HG02870 (cell line): ENCODE measurements around the gene PPBP.
"Not testable (repeated sequence)": the region's sequence is repeated elsewhere in the genome, so short reads cannot be mapped to it uniquely, and the experiment has no call there.

Experiments used
- ATAC-seq: cut with Tn5 transposase; IDR thresholded peaks from one replicate; pipeline ENCODE4 v1.9.1; 2021; ENCODE audit warnings: mild to moderate bottlenecking, moderate library complexity; ENCODE audit not compliant: unreplicated experiment

The PPBP gene

GRCh38 chr4:73998040-73999011 is 10.3 kb upstream of the PPBP start, which contains the start of gene CXCL5:
CXCL5 (minus strand) TSS chr4:73998677; CDS start chr4:73998581, 96 bp downstream.
- ATAC-seq, result no peak

DNA sequence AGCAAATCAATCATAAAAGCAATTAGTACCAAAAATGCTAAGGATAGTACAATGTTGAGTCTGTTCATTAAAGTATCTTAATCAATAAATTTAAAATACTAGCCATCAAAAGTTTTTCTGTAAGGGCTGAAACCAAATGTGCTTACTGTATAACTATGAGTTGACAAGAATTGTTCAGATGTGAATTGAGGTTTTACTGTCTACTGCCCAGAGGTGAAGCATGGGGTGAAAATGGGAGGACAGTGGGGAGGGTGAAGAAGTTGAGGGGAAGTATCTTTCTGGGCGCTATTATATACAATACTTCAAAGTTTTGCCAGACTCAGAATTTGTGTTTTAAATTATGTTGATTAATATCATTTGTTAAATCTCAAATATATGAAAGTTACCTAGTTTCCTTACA is 4.1 kb upstream of the PPBP start:
- no peak for ATAC-seq

- no peak for ATAC-seq
Observed at GRCh38 chr4:73991742-73992000, 3.7 kb upstream of the PPBP start.

DNA sequence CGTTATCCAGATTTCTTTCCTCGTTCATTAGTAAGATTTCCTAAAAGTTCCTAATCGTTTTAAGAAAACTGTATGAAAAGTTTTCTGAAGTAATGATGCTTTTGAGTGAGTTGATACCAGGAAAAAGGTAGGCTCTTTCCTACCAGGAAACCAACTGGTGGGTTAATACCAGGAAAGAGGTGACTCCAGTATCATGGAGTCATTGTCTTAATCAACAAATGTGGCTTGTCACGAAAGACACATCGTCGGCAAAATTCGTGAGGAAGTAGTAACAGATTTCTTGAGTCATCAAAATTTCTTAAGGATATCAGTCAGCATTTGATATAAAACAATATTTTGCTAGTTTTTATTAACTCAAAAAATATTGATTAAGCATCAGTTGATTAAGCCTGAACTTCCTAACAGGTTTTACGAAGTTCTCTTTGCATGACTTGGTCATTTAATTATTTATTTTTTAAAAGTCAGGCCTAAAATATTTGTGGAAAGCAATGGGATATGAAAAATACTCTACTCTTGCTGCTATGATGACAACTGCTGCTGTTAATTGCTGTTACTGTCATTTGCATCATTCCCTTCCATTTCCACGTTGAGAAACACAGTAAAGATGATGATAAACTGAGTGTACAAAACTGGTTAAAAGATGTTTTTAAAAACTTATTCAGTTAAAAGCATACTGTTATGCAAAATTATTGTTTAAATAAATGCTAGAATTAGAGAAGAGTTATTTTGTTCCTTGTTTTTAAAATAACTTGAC is 3.2 kb upstream of the PPBP start:
- no peak for ATAC-seq

- no peak for ATAC-seq
Observed at GRCh38 chr4:73989928-73990327, 1.9 kb upstream of the PPBP start.

- no peak for ATAC-seq
Observed at GRCh38 chr4:73989031-73989430, 1.0 kb upstream of the PPBP start.

DNA sequence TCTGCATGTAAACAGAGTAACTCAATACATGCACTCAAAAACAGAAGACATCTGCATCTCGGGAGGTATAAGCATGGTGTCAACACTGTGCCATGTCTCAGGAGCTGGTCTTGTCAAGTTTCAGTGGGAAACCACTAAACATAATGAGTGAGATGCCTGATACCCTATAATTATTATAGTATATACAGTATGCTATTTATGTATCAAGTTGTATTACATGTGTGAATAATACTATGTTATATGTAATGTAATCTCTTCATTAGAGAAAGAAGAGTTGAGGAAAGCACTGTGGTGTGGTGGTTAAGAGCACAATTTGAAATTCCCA is 2.5 kb downstream of the PPBP start:
- ATAC-seq, result no peak

GRCh38 chr4:73984736-73985527 is 3.1 kb downstream of the PPBP start:
- no peak for ATAC-seq

- not testable (repeated sequence) for ATAC-seq
Observed at GRCh38 chr4:73981175-73981574, 6.8 kb downstream of the PPBP start.

- ATAC-seq, result no peak
Observed at GRCh38 chr4:73979407-73979957, 8.5 kb downstream of the PPBP start.

DNA sequence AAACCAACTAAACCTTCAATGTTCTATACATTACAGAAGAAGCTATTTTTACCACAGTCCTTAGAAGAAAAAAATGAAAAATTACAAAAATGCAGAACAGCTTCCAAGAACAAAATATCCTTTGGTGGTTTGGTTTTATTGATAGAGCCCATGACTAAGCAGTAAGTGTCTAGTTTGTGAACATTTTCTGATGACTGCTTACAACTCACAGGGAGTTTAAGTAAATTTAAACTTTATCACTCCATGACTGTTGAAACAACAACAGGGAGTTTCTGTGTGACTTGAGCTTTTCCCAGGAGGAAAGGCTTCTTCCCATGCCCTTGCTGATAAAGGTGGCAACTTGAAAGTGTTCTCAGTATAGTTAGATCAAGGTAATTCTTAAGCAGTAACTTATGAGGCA is 9.1 kb downstream of the PPBP start:
- no peak for ATAC-seq

DNA sequence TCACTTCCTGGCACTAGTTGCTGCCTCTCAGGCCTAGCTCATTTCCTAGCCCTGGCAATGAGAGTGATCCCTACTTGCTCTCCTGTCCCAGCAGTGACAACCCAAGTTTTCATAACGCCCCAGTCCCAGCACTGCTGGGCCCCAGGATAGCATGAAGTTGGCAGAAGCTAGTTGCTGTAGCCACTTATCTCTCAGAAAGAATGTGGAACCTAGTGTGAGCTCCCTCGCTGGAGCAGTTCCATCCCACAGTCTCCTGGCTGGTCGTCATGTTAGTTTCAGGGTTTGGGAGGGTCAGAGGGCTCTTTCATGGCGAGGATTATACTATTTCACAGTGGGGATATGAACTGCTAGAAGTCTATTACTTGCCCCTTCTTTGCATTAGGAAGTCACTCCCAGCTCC is 11.3 kb downstream of the PPBP start:
- ATAC-seq, result no peak

DNA sequence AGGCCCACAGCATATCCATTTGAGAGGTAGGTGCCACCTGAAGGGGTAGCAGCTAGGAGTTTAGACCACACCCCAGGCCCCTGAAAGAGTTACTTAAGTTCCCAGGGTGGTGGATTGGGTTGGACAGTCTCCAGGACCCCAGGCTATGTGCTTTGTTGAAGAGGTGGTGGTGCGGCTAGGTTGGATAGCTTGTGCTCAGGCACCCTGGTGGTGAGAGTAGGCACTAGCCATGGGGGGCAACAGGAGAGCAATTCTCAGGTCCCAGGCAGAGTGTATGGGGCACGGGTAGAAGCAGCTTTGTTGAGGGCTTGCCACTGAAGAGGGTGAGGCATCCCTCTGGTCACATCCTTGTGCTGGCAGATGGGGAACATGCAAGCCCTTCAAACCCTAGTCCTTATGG is 11.8 kb downstream of the PPBP start:
- ATAC-seq, result no peak

DNA sequence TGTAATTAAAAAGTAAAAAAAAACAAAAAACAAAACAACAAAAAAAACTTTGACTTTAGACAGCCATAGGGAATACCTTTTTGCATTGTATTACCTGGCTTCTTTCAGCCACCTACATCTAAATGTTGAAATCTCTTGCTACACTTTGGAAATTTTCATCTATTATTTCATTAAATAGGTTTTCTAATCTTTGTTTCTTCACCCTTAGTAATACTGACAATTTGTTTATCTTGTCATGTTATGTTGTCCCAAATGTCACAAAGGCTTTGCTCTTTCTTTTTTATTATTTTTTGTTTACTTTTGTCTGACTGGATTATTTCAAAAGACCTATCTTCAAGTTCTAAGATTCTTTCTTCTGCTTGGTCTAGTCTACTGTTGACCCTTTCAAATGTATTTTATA is 13.6 kb downstream of the PPBP start:
- no peak for ATAC-seq

DNA sequence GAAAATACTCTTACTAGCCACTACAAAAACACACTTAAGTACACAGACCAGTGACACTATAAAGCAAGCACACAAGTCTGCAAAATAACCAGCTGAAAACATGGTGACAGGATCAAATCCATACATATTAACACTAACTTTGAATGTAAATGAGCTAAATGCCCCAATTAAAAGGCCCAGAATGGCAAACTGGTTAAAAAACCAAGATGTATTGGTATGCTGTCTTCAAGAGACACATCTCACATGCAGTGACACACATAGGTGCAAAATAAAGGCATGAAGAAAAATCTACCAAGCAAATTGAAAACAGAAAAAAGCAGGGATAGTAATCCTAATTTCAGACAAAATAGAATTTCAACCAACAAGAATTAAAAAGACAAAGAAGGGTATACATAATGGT is 17.0 kb downstream of the PPBP start:
- no peak for ATAC-seq

DNA sequence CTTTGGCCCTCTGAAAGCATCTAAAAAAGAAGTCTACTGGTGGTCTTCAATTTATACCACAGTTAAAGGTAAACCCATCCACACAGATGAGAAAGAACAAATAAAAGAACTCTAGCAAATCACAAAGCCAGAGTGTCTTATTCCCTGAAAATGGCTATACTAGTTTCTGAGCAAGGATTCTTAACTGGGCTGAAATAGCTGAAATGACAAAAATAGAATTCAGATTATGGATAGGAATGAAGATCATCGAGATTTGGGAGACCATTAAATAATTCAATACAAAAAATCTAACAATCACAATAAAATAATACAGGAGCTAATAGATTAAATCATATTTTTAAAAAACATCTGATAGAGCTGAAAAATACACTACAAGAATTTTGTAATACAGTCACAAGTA is 18.0 kb downstream of the PPBP start:
- no peak for ATAC-seq

DNA sequence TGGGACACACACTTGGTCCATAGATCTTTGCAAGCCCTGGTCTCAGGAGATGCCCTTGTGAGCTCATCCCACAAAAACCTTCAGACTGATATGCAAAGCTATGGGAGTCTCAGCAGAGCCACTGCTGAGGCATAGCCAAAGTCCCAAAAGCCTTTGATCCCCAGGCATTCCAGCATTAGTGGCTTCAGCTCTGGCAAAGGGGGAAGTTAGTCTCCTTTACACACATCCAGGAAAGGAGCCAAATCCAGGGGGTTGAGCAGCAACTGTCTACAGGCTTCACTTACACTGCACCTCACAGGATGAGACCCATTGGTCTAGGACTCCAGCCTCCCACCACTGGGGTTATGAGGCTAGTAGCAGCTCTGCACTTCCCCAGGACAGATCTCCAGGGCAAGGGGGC is 20.1 kb downstream of the PPBP start:
- no peak for ATAC-seq

DNA sequence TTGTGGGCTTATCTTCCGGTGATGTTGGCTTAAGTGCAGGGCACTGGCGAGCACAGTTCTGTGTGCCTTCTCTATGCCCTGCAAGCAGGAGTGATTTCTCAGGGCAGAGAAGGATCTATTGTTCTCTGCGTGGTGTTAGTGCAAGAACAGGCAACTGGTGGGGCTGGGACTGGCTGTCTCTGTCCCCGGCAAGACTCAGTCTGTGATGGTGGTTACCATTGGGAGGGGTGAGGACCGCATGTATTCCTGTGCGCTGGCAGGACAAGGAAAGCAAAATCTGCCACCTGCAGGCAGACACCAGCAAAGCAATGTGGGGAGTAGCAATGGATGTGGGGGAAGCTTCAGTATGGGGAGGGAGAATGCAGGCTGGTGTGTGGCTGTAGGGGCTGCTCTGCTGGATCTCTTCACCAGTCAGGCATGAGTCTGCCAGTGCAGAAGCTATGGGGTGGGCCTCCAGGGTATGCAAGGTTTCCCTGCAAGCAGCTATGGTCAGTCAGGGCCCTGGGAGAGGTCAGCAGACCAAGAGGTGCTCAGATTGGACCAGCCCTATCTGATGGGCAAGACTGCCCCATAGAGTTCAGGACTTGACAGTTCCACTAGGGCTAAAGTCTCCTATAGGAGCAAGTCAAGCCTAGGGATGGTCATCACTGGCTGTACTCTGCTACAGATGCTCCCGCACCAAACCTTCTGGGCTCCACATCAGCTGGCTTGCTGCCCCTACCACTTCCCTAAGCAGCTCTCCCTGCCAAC is 23.0 kb downstream of the PPBP start:
- ATAC-seq, result no peak

DNA sequence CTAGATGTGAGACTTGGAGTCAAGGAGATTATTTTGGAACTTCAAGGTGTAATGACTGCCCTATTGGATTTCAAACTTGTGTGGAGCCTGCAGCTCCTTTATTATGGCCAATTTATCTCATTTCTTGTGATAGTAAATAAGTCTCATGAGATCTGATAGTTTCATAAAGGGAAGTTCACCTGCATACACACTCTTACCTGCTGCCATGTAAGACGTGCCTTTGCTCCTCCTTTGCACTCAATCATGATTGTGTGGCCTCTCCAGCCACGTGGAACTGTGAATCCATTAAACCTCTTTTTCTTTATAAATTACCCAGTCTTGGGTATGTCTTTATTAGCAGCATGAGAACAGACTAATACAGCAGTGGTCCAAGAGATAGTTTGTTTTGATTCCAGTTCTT is 25.3 kb downstream of the PPBP start:
- no peak for ATAC-seq

DNA sequence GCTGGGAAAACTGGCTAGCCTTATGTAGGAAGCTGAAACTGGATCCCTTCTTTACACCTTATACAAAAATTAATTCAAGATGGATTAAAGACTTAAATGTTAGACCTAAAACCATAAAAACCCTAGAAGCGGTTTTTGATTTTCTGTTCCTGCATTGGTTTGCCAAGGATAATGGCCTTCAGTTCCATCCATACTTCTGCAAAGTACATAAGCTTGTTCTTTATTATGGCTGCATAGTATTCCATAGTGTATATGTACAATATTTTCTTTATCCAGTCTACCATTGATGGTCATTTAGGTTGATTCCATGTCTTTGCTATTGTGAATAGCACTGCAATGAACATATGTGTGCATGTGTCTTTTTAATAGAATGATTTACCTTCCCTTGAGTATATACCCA is 28.9 kb downstream of the PPBP start:
- not testable (repeated sequence) for ATAC-seq

- no peak for ATAC-seq
Observed at GRCh38 chr4:73952352-73952751, 35.6 kb downstream of the PPBP start.
